Osteocyte (in vitro differentiated cells): ENCODE measurements around the gene FUOM. TPM values are rescaled to one million over a fixed set of nuclear protein-coding genes. Genes with fewer than 3 reads are reported as not detected.

Source experiments
- DNase-seq: peaks from one replicate; pipeline ENCODE4 v3.0.0; 2021; ENCODE audit warnings: mixed read lengths; ENCODE audit not compliant: unreplicated experiment; ENCODE audit errors: extremely low spot score
- H3K27ac Mint-ChIP-seq: one replicate; pipeline ENCODE4 v1.8.0; 2021; ENCODE audit warnings: mild to moderate bottlenecking, mixed read lengths; ENCODE audit not compliant: unreplicated experiment
- H3K27me3 Mint-ChIP-seq: one replicate; pipeline ENCODE4 v1.8.0; 2021; ENCODE audit warnings: mixed read lengths; ENCODE audit not compliant: unreplicated experiment
- H3K36me3 Mint-ChIP-seq: one replicate; pipeline ENCODE4 v1.8.0; 2021; ENCODE audit warnings: mixed read lengths; ENCODE audit not compliant: unreplicated experiment
- H3K4me1 Mint-ChIP-seq: one replicate; pipeline ENCODE4 v1.8.0; 2021; ENCODE audit warnings: mixed read lengths; ENCODE audit not compliant: unreplicated experiment
- H3K4me3 Mint-ChIP-seq: one replicate; pipeline ENCODE4 v1.8.0; 2021; ENCODE audit warnings: mild to moderate bottlenecking, moderate library complexity, mixed read lengths; ENCODE audit not compliant: unreplicated experiment
- H3K9me3 Mint-ChIP-seq: one replicate; pipeline ENCODE4 v1.8.0; 2021; ENCODE audit warnings: mixed read lengths; ENCODE audit not compliant: unreplicated experiment
- total RNA-seq: library from RNA; stranded (reverse); gene quantifications from 2 replicates; pipeline ENCODE4 v1.2.1, GENCODE V29; 2021
- TF ChIP-seq, protein P1 (sequence below): fragments of 200-600 bp; sonication (generic); IDR thresholded peaks from 2 replicates; pipeline ENCODE4 v1.5.0; 2021; ENCODE audit warnings: antibody characterized with exemption, mild to moderate bottlenecking, moderate library complexity

Gene FUOM
- total RNA-seq, 1 donor from 2014 or later, result 24.0 TPM

GRCh38 chr10:133401981-133402725 is 44.3 kb upstream of the FUOM start:
- Mint-ChIP-seq H3K4me3 (no peak overlapping the region), H3K4me1 (no peaks in the 10 kb centered on the region), H3K9me3 (no peaks in the 10 kb centered on the region), H3K27me3 (no peaks in the 10 kb centered on the region), H3K36me3 (peaks cover 64% of the 10 kb centered on the region), H3K27ac (no peak overlapping the region)
- TF ChIP-seq, protein P1, sequence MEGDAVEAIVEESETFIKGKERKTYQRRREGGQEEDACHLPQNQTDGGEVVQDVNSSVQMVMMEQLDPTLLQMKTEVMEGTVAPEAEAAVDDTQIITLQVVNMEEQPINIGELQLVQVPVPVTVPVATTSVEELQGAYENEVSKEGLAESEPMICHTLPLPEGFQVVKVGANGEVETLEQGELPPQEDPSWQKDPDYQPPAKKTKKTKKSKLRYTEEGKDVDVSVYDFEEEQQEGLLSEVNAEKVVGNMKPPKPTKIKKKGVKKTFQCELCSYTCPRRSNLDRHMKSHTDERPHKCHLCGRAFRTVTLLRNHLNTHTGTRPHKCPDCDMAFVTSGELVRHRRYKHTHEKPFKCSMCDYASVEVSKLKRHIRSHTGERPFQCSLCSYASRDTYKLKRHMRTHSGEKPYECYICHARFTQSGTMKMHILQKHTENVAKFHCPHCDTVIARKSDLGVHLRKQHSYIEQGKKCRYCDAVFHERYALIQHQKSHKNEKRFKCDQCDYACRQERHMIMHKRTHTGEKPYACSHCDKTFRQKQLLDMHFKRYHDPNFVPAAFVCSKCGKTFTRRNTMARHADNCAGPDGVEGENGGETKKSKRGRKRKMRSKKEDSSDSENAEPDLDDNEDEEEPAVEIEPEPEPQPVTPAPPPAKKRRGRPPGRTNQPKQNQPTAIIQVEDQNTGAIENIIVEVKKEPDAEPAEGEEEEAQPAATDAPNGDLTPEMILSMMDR, result no peak
- peak; percentile 77 for DNase-seq

DNA sequence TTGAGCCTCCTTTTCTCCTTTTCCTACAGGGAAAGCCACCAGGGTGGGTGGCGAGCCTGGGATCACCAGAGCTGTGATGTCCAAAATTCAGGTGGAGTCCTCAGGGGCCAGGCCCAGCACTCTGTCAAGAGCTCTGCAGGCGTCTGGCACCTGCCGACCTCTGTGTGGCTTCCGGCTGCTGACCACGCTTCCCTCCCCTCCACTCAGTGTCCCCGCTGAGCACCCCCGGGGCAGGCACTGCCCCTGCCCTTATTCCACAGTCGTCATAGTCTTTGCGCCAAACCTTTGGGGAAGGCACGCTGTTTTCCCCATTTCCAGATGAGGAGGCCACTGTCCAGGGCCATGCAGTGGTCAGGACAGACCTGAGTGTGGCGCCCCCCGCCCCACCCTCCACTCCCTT is 43.7 kb upstream of the FUOM start:
- no peak overlapping the region for H3K27ac Mint-ChIP-seq
- no peak overlapping the region for H3K4me3 Mint-ChIP-seq
- peak; percentile 80 for DNase-seq
- no peaks in the 10 kb centered on the region for H3K27me3 Mint-ChIP-seq
- no peaks in the 10 kb centered on the region for H3K9me3 Mint-ChIP-seq
- H3K4me1 Mint-ChIP-seq, result no peaks in the 10 kb centered on the region
- TF ChIP-seq, protein P1, result no peak
- peaks cover 64% of the 10 kb centered on the region for H3K36me3 Mint-ChIP-seq

DNA sequence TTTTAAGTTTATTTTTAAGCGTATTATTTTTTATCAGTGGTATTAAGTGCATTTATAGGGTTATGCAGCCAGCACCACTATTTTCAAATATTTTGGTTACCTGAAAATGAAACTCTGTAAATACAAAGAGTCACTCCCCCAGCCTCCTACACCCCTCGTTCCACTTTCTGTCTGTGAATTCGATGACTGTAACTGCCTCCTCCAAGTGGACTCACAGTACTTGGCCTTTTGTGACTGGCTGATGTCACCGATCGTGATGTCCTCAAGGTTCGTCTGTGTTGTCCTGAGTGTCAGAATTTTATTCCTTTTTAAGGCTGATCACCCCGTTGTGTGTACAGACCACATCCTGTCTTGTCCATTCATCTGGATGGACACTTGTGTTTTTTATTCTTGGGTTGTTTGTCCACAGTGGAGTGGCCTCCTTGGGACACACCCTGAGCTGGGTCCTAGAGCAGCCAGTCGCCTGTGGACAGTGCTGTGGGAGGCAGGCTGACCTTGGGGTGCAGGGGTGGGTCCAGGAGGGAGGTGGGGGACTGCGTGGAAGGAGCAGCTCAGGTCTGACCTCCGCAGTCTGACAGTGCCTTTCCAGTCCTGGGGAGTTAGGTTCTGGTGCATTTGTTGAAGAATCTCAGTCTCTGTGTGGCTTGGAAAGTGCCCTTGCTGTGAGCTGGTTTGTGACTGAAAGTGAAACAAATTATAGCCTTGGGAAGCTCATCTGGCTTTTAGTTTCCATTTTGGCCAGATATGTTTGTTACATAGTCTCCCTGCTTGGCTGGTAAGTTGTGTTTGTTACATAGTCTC is 43.0 kb upstream of the FUOM start:
- Mint-ChIP-seq H3K4me1 (no peaks in the 10 kb centered on the region), H3K4me3 (no peak overlapping the region), H3K9me3 (no peaks in the 10 kb centered on the region), H3K27ac (no peak overlapping the region), H3K27me3 (no peaks in the 10 kb centered on the region), H3K36me3 (peaks cover 58% of the 10 kb centered on the region)
- no peak for DNase-seq
- TF ChIP-seq, protein P1, result no peak

GRCh38 chr10:133399123-133399601 is 41.3 kb upstream of the FUOM start:
- Mint-ChIP-seq H3K27me3 (no peaks in the 10 kb centered on the region), H3K36me3 (peaks cover 43% of the 10 kb centered on the region), H3K4me1 (peaks cover 11% of the 10 kb centered on the region), H3K4me3 (no peak overlapping the region), H3K9me3 (no peaks in the 10 kb centered on the region), H3K27ac (no peak overlapping the region)
- DNase-seq, result no peak
- TF ChIP-seq, protein P1, result no peak

GRCh38 chr10:133397938-133398337 is 40.1 kb upstream of the FUOM start:
- Mint-ChIP-seq H3K4me3 (no peak overlapping the region), H3K27ac (no peak overlapping the region), H3K9me3 (no peaks in the 10 kb centered on the region), H3K4me1 (peaks cover 13% of the 10 kb centered on the region), H3K36me3 (peaks cover 35% of the 10 kb centered on the region), H3K27me3 (no peaks in the 10 kb centered on the region)
- TF ChIP-seq, protein P1, result no peak
- no peak for DNase-seq
